NOMO-1 treated with dmso at 0.1 percent for 144 hours (cell line): ENCODE data around the gene AMOTL1.
A peak's percentile ranks its signal among the peaks of the same experiment; 100 is the strongest.

Source experiments
- DNase-seq: peaks from one replicate; lab custom pipeline; 2025; ENCODE audit not compliant: unreplicated experiment; lab: John Stamatoyannopoulos, UW

AMOTL1 gene

GRCh38 chr11:94767701-94768601 is at the start of gene AMOTL1:
TSS of gene AMOTL1 (plus strand) at chr11:94768356. CDS start at chr11:94768512, 156 bp downstream.
- DNase-seq = peak; percentile 88

GRCh38 chr11:94719876-94720275 is 48.3 kb upstream of the AMOTL1 start:
- no peak for DNase-seq

DNA sequence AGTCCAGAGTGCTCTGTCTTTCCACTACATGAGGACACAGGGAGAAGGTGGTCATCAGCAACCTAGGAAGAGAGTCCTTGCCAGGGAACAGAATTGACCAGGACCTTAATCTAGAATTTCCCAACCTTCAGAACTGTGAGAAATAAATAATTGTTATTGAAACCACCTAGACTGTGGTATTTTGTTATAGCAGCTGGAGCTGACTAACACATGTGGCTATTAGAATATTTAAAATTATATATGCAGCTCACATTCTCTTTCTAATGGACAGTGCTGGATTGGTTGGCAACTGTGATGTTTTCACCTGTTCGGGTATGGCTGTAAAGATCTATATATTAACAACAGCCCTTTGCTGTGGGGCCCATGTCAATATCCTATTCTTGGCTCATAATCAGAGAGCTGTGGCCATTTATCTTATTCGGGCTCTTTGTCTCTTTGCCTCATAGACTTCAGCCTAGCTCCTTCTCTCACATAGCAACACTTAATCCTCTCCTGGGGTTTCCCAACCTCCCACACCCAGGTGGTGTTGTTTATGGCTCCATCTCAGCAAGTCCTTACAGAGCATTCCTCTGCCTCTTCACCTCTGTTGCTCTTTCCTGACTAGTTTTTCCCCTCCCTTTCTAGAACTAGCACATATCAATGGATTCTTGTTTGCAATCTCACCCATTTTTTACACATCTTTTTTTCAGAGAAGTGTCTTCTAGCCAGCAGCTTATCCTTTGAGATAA is 46.4 kb upstream of the AMOTL1 start:
- DNase-seq = no peak

DNA sequence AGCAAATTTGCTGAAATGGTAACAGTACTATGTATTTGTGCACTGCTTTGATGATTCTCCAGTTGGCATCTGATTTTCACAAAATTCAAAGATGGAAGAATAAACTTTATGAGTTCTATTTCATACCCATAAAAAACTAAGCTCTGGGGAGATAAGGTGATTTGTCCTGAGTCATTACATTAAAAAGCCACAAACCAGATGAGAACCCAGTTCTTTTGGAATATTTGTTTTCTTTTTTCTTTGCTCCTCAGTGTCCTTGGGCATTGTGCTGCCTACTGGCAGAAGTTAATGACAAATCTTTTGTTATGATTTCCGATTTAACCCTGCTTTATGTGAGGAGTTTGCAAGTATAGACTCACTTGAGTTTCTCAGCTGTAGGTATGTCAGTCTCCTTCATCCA is 45.4 kb upstream of the AMOTL1 start:
- no peak for DNase-seq

GRCh38 chr11:94725097-94725496 is 43.1 kb upstream of the AMOTL1 start:
- DNase-seq = no peak

DNA sequence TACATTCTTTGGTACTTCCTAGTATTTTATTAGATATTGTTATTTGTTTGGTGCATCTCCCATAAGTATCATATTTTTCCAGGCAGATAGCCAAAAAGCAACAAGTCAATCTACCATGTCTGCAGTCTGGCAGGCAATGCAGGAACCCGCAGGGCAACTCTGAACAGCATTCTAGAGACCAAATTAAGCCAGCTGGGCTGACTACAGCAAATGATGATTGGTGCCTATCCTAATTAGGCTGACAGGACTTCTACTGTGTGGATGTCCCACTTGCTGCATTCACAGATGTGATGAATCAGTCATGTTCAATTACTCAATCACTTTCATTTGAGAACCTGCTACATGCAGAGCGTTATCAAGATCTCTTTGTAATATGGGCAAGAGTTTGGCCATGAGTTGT is 40.3 kb upstream of the AMOTL1 start:
- DNase-seq = no peak

GRCh38 chr11:94728541-94728940 is 39.6 kb upstream of the AMOTL1 start:
- no peak for DNase-seq

DNA sequence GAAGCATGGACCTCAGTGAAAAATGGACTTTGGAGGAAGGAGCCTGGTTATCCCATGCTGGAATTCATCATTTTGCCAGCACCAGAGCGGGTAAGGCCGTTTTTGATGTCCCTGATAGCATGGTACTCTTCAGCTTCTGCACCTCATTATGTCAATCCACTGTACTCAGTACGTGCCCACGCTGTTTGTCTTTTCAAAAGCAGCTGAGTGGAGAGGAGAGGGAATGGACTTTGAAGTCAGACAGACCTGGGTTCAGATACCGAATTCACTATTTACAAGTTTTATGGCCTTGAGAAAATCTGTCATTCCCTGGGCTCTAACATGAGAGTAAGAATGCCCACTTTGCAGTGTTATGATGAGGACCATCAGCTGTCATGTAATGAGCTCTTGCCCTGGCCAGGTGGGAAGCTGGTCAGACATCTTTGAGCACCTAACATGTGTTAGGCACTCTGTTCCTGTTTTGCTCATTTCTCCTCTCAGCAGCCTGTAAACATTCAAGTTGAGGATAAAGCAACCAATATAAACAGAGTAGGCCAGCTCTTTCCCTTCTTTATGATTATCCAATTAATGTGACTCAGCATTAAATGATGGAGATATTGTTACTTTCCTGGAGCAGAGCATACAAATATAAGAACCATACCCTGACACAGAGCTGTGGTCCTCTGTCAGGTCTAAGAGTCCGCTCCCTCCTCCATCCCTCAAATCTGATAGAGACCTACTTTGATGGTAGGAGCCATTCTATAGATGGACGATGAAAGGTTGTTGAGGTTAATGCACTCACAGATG is 39.0 kb upstream of the AMOTL1 start:
- no peak for DNase-seq

- no peak for DNase-seq
These were observed 38.0 kb upstream of the AMOTL1 start for GRCh38 chr11:94730153-94730552.

- DNase-seq = no peak
These were observed 36.1 kb upstream of the AMOTL1 start for GRCh38 chr11:94731880-94732601.

- DNase-seq = no peak
These were observed 35.4 kb upstream of the AMOTL1 start for GRCh38 chr11:94732617-94733281.

DNA sequence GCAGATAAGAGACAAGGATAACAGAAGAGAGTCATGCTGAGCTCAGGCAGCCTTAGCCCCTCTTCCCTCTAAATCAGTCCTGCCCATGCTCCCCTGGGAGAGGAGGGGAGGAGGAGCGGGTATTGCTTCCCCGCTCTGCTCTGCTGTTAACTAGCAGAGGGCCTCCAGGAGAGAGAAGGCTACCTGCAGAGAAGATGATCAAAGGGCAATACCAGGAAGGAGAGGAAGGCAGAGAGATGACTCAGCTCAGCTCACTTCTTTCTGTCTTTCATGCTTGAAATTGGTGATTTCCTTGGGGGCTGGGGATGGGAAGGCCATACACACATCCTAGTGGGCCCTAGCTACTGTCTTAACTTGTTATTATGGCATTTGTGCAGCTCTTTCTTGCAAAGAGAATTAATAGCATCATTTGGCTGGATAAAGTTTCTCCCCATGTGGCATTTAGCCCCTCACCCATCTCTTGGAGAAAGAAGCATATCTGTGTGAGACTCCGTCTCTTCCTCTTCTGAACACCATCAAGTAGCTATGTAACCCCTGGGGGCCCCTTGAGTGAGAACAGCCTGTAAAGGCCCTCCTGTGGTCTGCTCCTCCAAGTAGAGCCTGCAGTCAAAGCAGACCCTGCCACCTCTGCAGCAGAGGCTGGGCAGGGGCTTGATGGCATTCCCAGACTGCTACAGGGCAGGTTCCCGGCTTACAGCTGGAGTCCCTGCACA is 33.4 kb upstream of the AMOTL1 start:
- no peak for DNase-seq

DNA sequence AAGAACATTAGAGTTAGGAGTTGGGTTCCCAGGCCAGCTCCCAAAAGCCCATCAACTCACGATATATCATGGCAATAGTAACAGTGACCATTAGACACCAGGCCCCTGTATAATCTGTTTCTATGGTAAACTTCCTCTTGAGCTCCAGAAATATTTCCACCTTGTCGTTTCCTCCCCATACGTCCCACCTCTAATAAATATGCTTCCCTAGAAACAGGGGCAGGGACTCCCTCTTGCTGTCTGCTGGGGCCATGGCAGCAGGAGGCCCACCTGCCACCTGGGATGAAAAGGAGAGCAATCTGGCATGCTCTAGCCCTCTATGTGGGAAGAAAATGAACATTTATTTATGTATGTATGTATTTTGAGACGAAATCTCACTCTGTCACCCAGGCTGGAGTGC is 32.2 kb upstream of the AMOTL1 start:
- DNase-seq = no peak

DNA sequence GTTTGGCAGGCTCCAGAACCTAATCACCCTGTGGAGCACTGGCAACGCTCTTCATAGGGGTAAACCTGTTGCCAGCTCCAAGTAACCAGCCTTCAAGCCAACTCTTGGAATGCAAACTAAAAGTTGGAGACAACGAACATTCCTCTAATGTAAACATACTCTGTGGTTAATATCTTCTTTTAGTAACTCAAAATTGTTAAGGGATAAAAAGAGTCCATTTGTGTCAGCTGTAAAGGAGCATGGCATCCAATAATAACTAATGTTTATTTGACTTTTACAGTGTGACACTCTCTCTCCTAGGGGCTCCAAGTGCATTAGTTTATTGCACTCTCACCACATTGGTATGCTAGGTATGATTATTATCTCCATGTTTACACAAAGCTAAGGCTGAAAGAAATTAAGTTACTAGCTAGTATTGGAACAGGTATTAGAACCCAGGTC is 31.0 kb upstream of the AMOTL1 start:
- no peak for DNase-seq

- DNase-seq = no peak
These were observed 29.4 kb upstream of the AMOTL1 start for GRCh38 chr11:94738746-94739145.

DNA sequence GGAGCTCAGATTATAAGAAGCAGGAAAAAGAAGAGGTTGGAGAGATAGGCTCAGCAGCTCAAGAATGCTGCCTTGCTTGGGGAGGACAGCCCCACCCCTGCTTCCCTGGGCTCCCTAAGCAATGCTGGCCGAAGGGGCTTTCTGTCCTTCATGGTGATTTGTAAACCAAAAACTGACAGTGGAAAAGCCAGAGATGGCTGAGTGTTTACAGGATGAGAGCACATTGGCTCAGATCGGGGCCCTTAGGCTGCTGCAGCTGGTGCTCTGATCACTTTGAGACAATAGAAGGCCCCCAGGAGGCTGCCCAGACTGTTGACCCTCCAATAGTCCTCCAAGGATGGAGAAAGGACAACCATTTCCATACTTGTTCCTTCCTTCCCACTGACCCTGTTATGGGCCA is 28.8 kb upstream of the AMOTL1 start:
- no peak for DNase-seq

DNA sequence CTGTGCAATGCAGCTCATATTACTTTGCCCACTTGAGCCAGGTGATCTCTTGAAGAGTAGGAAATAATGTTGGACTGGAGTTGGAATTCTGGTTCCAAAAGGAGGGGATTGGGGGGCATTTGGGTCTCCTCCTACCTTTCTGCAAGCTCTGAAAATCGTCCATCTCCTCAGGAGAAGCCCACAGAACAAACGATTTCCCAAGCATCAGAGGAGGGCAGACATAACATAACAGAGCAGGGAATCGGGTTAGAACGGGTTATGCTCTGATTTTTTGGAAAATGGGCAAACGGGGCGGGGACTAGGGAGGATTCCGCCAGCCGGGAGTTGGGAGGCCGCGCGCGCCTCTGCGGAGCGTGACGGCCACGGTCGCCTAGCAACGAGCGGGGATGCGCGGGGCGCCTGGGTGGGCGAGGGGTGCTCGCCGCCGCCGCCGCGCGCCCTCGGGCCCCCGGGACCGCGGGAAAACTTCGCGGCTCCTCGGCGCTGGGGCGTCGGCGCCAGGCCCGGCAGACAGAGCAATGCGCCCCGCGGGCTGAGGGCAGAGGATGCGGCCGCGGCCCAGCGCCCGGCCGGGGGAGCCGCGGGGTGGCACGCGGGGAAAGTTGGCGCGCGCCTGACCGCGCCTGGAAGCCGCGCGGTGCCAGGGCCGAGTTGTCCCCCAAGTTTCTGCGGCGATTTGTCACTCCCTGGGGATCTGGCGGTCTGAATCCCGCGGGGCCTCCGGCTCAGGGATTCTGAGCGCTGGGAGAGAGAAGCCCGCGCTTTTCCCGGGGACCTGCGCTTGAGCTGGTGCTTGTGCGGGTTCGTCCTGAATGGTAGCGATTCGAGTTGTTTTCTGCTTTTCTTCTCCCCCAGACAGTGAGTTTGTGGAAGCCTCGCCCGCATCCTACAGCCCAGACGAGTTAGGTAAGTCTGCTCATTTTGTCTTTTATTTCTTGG is 27.8 kb upstream of the AMOTL1 start:
- DNase-seq = no peak

- no peak for DNase-seq
These were observed 27.0 kb upstream of the AMOTL1 start for GRCh38 chr11:94741022-94741679.
